ENCODE measurements around the gene LSM5. TPM values are rescaled to one million over a fixed set of nuclear protein-coding genes. Genes with fewer than 3 reads are reported as not detected.

LSM5 gene
- total and polyA plus RNA-seq, 9 of the 15 experiments (the other 6 are each of a cell fraction or from before 2014, with no cell fraction given), result 36.3 to 620 (median 186) TPM

DNA sequence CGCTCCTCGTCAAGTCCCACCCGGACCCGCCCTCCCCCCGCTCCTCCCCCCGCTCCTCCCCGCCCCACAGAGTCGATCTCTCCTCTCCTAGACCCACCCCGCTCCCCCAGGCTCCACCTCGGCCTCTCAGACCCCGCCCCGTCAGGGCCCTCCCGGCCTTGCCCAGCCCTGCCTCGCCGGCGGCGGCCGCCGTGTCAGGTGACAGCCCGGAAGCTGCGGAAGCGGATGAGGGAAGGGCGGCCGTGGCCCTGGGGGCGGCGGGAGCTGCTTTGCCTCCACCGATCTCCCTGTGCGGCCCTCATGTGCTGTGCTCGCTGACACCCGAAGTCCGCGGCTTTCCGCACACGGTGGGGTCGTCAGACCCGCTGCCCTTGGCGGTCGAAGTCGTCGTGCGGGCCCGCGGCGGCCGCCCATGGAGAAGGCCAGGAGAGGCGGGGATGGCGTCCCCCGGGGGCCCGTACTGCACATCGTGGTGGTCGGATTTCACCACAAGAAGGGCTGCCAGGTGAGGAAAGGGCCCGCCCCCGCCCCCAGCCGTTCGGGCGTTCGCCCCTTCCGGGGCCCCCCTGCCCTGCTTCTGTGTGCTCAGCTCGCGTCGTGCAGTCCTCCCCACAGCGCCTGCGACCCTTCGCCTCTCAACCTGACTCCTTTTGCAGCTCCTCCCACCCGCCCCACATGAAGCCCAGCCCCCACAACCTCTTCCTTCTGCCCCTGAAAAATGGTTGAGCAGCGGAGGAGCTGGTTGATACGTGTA, 5.3 kb upstream of the LSM5 start, which contains the start of gene AVL9 (continued):
- TF ChIP-seq XRCC3 (IDR thresholded peaks at IDR 0.05) (no peak), HMG20A (CRISPR knock-in tag; conservative IDR thresholded peaks at IDR 0.05) (no peak), BRF1 (IDR thresholded peaks at IDR 0.05; ENCODE audit: borderline replicate concordance, extremely low read depth, insufficient read length) (no peak), BCL6 (CRISPR knock-in tag; IDR thresholded peaks at IDR 0.05) (no peak), POLR2AphosphoS2 (IDR thresholded peaks at IDR 0.05; ENCODE audit: low read length) (peak; percentile 23; the same call in 1 of the 2 replicates), YBX1 (IDR thresholded peaks at IDR 0.05) (no peak), ZNF41 (CRISPR knock-in tag; conservative IDR thresholded peaks at IDR 0.05) (no peak), MEF2D (tag; conservative IDR thresholded peaks at IDR 0.05; ENCODE audit: low read depth) (no peak), CREBBP (IDR thresholded peaks at IDR 0.05; ENCODE audit: low read depth, low read length) (no peak), SMARCC2 (IDR thresholded peaks at IDR 0.05; ENCODE audit: low read depth) (no peak), CEBPB (tag; IDR thresholded peaks at IDR 0.05) (no peak), NUFIP1 (IDR thresholded peaks at IDR 0.05; ENCODE audit: partially characterized antibody) (no peak), ZNF23 (CRISPR knock-in tag; IDR thresholded peaks at IDR 0.05) (no peak), GATA2 (CRISPR knock-in tag; IDR thresholded peaks at IDR 0.05) (no peak), NFRKB (IDR thresholded peaks at IDR 0.05; ENCODE audit: low read depth) (0 out of 2 replicates have a peak, but pooled peaks have one; percentile 38), NR4A1 (CRISPR knock-in tag; IDR thresholded peaks at IDR 0.05) (no peak), NR4A1 (tag; IDR thresholded peaks at IDR 0.05) (no peak), ZNF121 (CRISPR knock-in tag; conservative IDR thresholded peaks at IDR 0.05) (no peak), MAFG (tag; conservative IDR thresholded peaks at IDR 0.05) (no peak), HSF4 (CRISPR knock-in tag; IDR thresholded peaks at IDR 0.05; ENCODE audit: borderline replicate concordance) (no peak), PHF20 (IDR thresholded peaks at IDR 0.05; ENCODE audit: partially characterized antibody) (peak; percentile 85)
- TF ChIP-seq, protein P1, sequence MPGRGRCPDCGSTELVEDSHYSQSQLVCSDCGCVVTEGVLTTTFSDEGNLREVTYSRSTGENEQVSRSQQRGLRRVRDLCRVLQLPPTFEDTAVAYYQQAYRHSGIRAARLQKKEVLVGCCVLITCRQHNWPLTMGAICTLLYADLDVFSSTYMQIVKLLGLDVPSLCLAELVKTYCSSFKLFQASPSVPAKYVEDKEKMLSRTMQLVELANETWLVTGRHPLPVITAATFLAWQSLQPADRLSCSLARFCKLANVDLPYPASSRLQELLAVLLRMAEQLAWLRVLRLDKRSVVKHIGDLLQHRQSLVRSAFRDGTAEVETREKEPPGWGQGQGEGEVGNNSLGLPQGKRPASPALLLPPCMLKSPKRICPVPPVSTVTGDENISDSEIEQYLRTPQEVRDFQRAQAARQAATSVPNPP (IDR thresholded peaks at IDR 0.05; ENCODE audit: borderline replicate concordance, insufficient read depth, insufficient read length), result no peak
- TF ChIP-seq, protein P2, sequence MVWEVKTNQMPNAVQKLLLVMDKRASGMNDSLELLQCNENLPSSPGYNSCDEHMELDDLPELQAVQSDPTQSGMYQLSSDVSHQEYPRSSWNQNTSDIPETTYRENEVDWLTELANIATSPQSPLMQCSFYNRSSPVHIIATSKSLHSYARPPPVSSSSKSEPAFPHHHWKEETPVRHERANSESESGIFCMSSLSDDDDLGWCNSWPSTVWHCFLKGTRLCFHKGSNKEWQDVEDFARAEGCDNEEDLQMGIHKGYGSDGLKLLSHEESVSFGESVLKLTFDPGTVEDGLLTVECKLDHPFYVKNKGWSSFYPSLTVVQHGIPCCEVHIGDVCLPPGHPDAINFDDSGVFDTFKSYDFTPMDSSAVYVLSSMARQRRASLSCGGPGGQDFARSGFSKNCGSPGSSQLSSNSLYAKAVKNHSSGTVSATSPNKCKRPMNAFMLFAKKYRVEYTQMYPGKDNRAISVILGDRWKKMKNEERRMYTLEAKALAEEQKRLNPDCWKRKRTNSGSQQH (CRISPR knock-in tag; IDR thresholded peaks at IDR 0.05), result no peak
- TF ChIP-seq, protein P3, sequence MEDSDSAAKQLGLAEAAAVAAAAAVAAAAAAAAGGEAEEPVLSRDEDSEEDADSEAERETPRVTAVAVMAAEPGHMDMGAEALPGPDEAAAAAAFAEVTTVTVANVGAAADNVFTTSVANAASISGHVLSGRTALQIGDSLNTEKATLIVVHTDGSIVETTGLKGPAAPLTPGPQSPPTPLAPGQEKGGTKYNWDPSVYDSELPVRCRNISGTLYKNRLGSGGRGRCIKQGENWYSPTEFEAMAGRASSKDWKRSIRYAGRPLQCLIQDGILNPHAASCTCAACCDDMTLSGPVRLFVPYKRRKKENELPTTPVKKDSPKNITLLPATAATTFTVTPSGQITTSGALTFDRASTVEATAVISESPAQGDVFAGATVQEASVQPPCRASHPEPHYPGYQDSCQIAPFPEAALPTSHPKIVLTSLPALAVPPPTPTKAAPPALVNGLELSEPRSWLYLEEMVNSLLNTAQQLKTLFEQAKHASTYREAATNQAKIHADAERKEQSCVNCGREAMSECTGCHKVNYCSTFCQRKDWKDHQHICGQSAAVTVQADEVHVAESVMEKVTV (CRISPR knock-in tag; IDR thresholded peaks at IDR 0.05), result no peak

All from K562 (cell line).